Measurements from ENCODE around the gene MYG1.

DNA sequence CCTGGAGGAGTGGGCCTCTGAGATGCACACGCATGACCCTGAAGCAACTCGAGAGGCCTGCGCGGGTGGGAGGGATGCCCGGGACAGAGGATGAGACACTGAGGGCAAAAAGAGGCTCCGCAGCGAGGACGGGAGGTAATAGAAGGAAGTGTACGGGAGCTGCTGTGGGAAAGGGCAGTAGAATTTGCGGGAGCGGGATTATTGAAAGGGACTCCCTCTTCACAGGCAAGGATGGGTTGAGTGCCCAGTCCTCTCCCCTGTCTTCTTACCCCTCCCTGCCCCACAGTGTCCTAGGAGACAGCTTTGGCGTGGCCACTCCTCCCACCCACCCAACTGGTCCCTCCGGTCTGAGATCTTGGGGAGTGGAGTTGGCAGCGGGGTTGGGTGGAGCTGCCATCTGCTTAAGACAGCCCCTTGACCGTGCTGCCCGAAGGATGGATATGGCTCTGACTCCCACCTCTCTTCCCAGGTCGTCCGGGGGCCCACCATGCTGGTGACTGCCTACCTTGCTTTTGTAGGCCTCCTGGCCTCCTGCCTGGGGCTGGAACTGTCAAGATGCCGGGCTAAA, 47.1 kb upstream of the MYG1 start:
- TF ChIP-seq CTCF (IDR thresholded peaks at IDR 0.05): no peak
- no peak for TF ChIP-seq POLR2A (IDR thresholded peaks at IDR 0.05)
- no peak for TF ChIP-seq POLR2AphosphoS5 (IDR thresholded peaks at IDR 0.05)

All from sigmoid colon (tissue), 4 donors.